Uterus (tissue), 2 donors: Measurements from ENCODE around the gene SIPA1L3.

Experiments
- CTCF ChIP-seq, 4 experiments: fragments of 200-600 bp in 2 of 4; fragments of 450-650 bp in 2 of 4; sonication (generic) in 2 of 4; IDR thresholded peaks; one replicate each; pipeline ENCODE4 v1.5.1; 2016 to 2019; ENCODE audit warnings: antibody characterized with exemption in 4 of 4, mild to moderate bottlenecking in 2 of 4, moderate library complexity in 1 of 4
- POLR2A ChIP-seq, 2 donors: fragments of 450-650 bp; IDR thresholded peaks; one replicate each; pipeline ENCODE4 v1.6.1; 2016; ENCODE audit warnings: antibody characterized with exemption in 2 of 2, mild to moderate bottlenecking in 1 of 2, moderate library complexity in 1 of 2

- TF ChIP-seq CTCF (IDR thresholded peaks at IDR 0.05) (no peak), POLR2A (IDR thresholded peaks at IDR 0.05) (no peak)
These were observed 39.1 kb downstream of the SIPA1L3 start for GRCh38 chr19:37946132-37946531.
